CD4-positive, alpha-beta T cell treated with Interleukin-10 for 1 hour (primary cell): ENCODE results near the gene LCN2.

ENCODE experiments used
- DNase-seq: peaks from one replicate; pipeline ENCODE4 v3.0.0-alpha.2; 2020

The LCN2 gene

GRCh38 chr9:128115187-128116103 lies 33.8 kb upstream of the LCN2 start:
- peak; percentile 15 for DNase-seq

GRCh38 chr9:128116104-128117083 lies 32.9 kb upstream of the LCN2 start:
- no peak for DNase-seq

- peak; percentile 94 for DNase-seq
Observed at GRCh38 chr9:128117613-128118471, 31.4 kb upstream of the LCN2 start.

GRCh38 chr9:128118472-128118857 lies 30.8 kb upstream of the LCN2 start:
- DNase-seq, result no peak

GRCh38 chr9:128118971-128119665 lies 30.1 kb upstream of the LCN2 start:
- no peak for DNase-seq

- no peak for DNase-seq
Observed at GRCh38 chr9:128120061-128120740, 29.1 kb upstream of the LCN2 start.

- DNase-seq, result no peak
Observed at GRCh38 chr9:128120741-128121465, 28.4 kb upstream of the LCN2 start.

GRCh38 chr9:128121466-128121810 lies 27.8 kb upstream of the LCN2 start:
- no peak for DNase-seq

GRCh38 chr9:128121924-128122808 lies 27.1 kb upstream of the LCN2 start:
- DNase-seq, result no peak

- DNase-seq, result no peak
Observed at GRCh38 chr9:128122809-128123175, 26.5 kb upstream of the LCN2 start.

GRCh38 chr9:128123451-128124080 lies 25.7 kb upstream of the LCN2 start:
- no peak for DNase-seq

GRCh38 chr9:128124451-128124850 lies 24.8 kb upstream of the LCN2 start:
- DNase-seq, result no peak

- DNase-seq, result peak; percentile 56
Observed at GRCh38 chr9:128124873-128125579, 24.2 kb upstream of the LCN2 start.

- no peak for DNase-seq
Observed at GRCh38 chr9:128125580-128126354, 23.5 kb upstream of the LCN2 start.

GRCh38 chr9:128127568-128127989 lies 21.7 kb upstream of the LCN2 start, which contains the start of gene PTGES2:
Gene PTGES2 (minus strand): TSS chr9:128127729. CDS start chr9:128127717, 12 bp downstream.
- DNase-seq, result peak; percentile 87

GRCh38 chr9:128127990-128128835 lies 21.0 kb upstream of the LCN2 start:
- peak; percentile 91 for DNase-seq
